ENCODE data around the gene ZBTB4. TPM values are rescaled to one million over a fixed set of nuclear protein-coding genes. Genes with fewer than 3 reads are reported as not detected.

Gene ZBTB4
- total RNA-seq, 1 experiment from 2014 or later = 14.4 TPM

GRCh38 chr17:7425756-7426155 lies 53.7 kb downstream of the ZBTB4 start:
- no peaks in the 10 kb centered on the region for H3K79me2 ChIP-seq (ENCODE audit: insufficient read depth, low read length)
- H4K20me1 ChIP-seq (ENCODE audit: control insufficient read depth, insufficient read depth, insufficient read length) = no peaks in the 10 kb centered on the region
- no peak for DNase-seq
- no peak overlapping the region for H3K4ac ChIP-seq (ENCODE audit: low read depth, low read length)
- H2AFZ ChIP-seq (ENCODE audit: low read length) = no peak overlapping the region
- TF ChIP-seq CTCF (conservative IDR thresholded peaks at IDR 0.05) = no peak
- H2BK15ac ChIP-seq (ENCODE audit: low read depth, low read length) = no peak overlapping the region
- Mint-ChIP-seq H3K4me1 (peaks cover 0 to 2% of the 10 kb centered on the region in 2 experiments; a peak in 2 of 4 replicates), H3K27ac (no peak overlapping the region; a peak in 1 of 7 replicates), H3K9me3 (no peaks in the 10 kb centered on the region; a peak in 1 of 5 replicates), H3K36me3 (ENCODE audit: insufficient read depth in 1 of 3, low read depth in 3 of 3) (no peaks in the 10 kb centered on the region), H3K4me3 (no peak overlapping the region), H3K27me3 (ENCODE audit: low read depth) (peaks cover 10% of the 10 kb centered on the region)
- WGBS (ENCODE audit: extremely low coverage, insufficient read length, low lambda C conversion rate) = no CpG with 5 or more reads among the region's 8 CpGs
- H3K9ac ChIP-seq (ENCODE audit: extremely low read depth, insufficient read length, low read length) = no peak overlapping the region
- no peak overlapping the region for H4K5ac ChIP-seq (ENCODE audit: insufficient read length, low read depth, low read length)
- no peak overlapping the region for H2BK5ac ChIP-seq (ENCODE audit: insufficient read length, low read length)
- no peak overlapping the region for H2BK120ac ChIP-seq (ENCODE audit: low read depth, low read length, poor library complexity, severe bottlenecking)
- H2AK5ac ChIP-seq (ENCODE audit: insufficient read length, low read length) = no peak overlapping the region
- H4K8ac ChIP-seq (replicated peaks; ENCODE audit: insufficient read length, low read depth, low read length) = no peak overlapping the region
- no peaks in the 10 kb centered on the region for H3K23me2 ChIP-seq (ENCODE audit: insufficient read length, low read depth, low read length, poor library complexity, severe bottlenecking)
- H3K23ac ChIP-seq (ENCODE audit: insufficient read length, low read depth, low read length) = no peak overlapping the region
- H3T11ph ChIP-seq (ENCODE audit: low read length) = no peak overlapping the region
- no peaks in the 10 kb centered on the region for H3K4me1 ChIP-seq (ENCODE audit: insufficient read depth, low read length)
- H3K14ac ChIP-seq (ENCODE audit: insufficient read depth, low read length) = no peak overlapping the region
- H4K91ac ChIP-seq (ENCODE audit: insufficient read length, low read depth, low read length) = no peak overlapping the region
- no peaks in the 10 kb centered on the region for H3K79me1 ChIP-seq (ENCODE audit: insufficient read depth, low read depth, low read length, poor library complexity, severe bottlenecking)
- H2BK20ac ChIP-seq (ENCODE audit: low read depth, low read length, poor library complexity, severe bottlenecking) = no peak overlapping the region
- H3K9me3 ChIP-seq (ENCODE audit: control insufficient read depth, low read depth, low read length) = no peaks in the 10 kb centered on the region
- no peaks in the 10 kb centered on the region for H3K27me3 ChIP-seq (ENCODE audit: insufficient read depth, low read length)
- no peak overlapping the region for H2BK12ac ChIP-seq (ENCODE audit: insufficient read length, low read depth, low read length)
- H3K27ac ChIP-seq (ENCODE audit: insufficient read length, low read depth, low read length) = no peak overlapping the region
- H3K18ac ChIP-seq (ENCODE audit: insufficient read length, low read depth, low read length) = no peak overlapping the region
- H3K56ac ChIP-seq (ENCODE audit: insufficient read length, low read depth, low read length) = no peak overlapping the region
- H3K4me2 ChIP-seq (ENCODE audit: insufficient read depth, insufficient read length, low read length) = no peak overlapping the region
